ENCODE results near the gene TTPAL. TPM values are rescaled to one million over a fixed set of nuclear protein-coding genes. Genes with fewer than 3 reads are reported as not detected.

The TTPAL gene
- 8.5 TPM in 2 replicates for total RNA-seq (2014; rRNA removed; shearing (Covaris generic))

DNA sequence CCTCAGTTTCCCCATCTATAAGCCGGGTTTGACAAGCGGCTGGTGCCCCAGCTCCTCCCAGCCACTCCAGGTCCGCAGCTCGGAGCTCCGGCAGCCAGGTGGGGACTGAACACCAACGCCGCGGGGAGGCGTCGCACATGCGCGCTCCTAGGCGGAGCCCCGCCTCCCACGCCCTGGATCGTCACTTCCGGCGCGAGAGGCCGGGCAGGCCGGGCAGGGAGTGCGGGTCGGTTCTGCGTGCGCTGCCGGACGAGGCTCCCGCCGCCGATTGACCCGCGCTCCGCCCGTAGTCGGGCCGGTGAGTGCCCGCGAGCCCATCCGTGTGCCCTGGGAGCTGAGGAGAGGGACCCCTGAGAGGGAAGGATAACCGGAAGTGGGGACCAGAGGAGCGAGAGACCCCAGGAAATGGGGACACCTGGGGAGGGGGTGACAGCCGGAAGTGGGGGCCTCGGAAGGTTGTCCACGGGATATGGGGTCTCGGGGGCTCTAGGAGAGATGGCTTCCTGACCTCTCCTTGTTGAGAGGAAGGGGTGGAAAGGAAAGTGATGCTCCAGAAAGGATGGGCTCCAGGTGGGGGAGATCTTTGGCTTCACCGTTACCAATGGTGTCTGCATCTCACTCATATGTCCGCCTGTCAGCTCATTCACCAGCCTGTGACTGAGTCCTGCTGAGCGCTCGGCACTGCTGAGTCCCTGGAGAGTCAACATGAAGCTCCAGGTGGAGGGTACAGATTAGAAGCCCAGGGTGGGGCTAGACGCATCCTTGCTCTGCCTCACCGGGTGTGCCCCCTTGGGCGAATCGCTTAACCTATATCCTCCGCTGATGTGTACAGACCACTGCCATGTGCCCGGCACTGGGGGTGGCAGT, at the start of gene TTPAL:
TTPAL (plus strand) TSS at position 181 of the 867 bp plus-strand sequence. CDS start 4,126 bp downstream, outside the sequence.
- peak; percentile 87 for DNase-seq (ENCODE audit: low read depth)

DNA sequence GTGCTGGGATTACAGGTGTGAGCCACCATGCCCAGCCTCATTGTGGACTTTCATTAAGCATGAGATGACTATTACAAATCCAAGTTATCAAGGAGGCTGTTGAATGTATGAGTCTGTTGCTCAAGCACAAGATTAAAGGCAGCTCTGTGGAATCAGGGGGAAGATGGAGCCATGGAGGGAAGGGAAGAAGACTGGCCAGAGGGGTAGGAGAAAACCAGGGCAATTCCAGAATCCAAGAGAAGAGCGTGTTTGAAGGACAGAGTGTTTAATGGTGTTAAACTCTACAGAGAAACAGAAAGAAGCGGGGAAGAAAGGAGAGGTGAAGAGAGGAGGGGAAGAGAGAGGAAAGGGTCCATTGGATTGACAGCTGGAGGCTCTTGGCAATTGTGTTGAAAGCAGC, 49.8 kb upstream of the TTPAL start:
- DNase-seq (ENCODE audit: low read depth): no peak

GRCh38 chr20:44426879-44427790, 48.5 kb upstream of the TTPAL start:
- DNase-seq (ENCODE audit: low read depth): no peak

DNA sequence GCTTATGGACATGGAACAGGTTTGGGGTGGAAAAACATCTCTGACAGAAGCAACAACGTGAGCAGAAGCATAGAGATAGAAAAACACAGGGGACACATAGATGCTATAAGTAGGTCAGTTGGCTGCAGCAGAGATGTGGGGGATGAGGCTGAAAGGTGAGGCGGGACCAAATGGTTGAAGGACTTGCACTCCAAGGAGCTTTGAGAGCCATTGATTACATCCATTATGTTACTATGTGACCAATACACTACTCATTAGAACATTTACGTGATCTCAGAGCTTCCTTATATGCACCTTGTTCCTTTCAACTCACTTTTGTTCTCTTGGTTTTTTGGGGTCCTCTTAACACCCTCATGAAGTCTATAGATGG, 47.9 kb upstream of the TTPAL start:
- no peak for DNase-seq (ENCODE audit: low read depth)

GRCh38 chr20:44428174-44429016, 47.3 kb upstream of the TTPAL start:
- no peak for DNase-seq (ENCODE audit: low read depth)

DNA sequence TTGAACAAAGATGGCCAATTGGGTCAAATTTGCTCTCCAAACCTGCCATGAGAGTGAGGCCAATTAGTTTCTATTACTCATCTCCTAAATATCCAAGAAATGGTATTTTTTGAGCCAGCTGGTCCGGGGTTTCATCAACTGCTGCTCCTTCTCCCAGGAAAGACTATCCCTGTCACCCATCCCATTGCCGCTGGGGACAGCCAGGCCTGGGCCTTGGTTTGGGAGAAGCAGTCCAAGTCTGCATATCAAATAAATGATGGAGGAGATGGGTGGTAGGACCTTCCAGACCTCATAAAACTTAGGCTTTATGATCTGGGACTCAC, 46.7 kb upstream of the TTPAL start:
- DNase-seq (ENCODE audit: low read depth): no peak

GRCh38 chr20:44429419-44430269, 46.0 kb upstream of the TTPAL start:
- no peak for DNase-seq (ENCODE audit: low read depth)

GRCh38 chr20:44430270-44431065, 45.2 kb upstream of the TTPAL start:
- DNase-seq (ENCODE audit: low read depth): no peak

- DNase-seq (ENCODE audit: low read depth): no peak
These were observed 44.6 kb upstream of the TTPAL start for GRCh38 chr20:44431118-44431501.

DNA sequence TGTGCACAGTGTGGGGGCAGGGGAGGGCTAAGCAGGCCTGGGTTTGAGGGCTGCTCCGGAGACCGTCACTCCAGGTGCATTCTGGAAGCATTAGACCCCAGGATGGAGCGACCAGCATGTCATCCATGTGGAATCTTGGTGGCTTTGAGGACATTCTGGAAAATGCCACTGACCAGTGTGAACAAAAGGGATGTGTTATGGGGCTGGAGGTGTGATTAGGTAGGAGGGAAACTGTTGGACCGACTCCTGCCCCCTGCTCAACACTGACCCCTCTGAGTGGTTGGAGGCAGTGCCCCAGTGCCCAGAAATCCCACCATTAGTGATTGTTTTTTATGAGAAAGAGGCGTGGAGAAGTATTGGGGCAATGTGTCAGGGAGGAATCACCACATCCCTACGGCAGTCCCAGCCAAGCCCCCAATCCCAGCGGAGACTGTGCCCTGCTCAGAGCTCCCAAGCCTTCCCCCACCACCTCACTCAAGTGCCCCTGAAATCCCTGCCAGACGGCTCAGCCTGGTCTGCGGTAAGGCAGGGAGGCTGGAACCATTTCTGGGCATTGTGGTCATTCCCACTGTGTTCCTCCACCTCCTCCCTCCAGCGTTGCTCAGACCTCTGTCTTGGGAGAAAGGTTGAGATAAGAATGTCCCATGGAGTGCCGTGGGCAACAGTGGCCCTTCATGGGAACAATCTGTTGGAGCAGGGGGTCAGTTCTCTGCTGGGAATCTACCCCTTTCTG, 44.0 kb upstream of the TTPAL start:
- DNase-seq (ENCODE audit: low read depth): peak; percentile 26

- no peak for DNase-seq (ENCODE audit: low read depth)
These were observed 42.8 kb upstream of the TTPAL start for GRCh38 chr20:44432618-44433577.

- DNase-seq (ENCODE audit: low read depth): peak; percentile 25
These were observed 41.7 kb upstream of the TTPAL start for GRCh38 chr20:44433751-44434538.

GRCh38 chr20:44435630-44436335, 39.9 kb upstream of the TTPAL start:
- no peak for DNase-seq (ENCODE audit: low read depth)

DNA sequence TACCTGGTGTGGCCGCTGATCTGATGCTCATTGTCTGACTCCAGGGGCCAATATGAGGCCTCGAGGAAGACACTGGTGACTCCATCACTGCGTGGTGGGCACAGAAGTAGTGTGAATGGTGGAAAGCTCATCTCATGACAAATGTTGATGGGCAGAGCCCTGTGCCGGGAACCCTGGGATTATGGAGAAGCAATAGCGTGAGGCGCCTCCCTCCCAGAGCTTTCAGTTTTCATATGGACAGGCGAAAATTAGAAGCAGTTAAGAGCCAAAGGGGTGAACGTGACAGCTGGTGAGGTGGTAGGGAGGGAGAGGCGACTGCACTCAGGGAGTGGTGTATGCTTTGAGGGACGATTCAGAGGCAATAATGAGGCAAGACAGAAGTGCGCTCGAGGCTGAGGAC, 39.3 kb upstream of the TTPAL start:
- DNase-seq (ENCODE audit: low read depth): no peak

DNA sequence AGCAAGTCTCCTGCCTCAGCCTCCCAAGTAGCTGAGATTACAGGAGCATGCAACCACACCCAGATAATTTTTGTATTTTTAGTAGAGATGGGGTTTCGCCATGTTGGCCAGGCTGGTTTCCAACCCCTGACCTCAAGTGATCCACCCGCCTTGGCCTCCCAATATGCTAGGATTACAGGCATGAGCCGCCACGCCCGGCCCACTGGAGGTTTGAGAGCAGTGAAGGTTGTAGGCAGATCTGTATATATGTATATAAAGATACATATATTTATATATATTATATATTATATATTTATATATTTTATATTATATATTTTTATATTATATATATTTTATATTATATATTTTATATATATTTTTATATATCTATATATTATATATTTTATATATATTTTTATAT, 38.2 kb upstream of the TTPAL start:
- no peak for DNase-seq (ENCODE audit: low read depth)

DNA sequence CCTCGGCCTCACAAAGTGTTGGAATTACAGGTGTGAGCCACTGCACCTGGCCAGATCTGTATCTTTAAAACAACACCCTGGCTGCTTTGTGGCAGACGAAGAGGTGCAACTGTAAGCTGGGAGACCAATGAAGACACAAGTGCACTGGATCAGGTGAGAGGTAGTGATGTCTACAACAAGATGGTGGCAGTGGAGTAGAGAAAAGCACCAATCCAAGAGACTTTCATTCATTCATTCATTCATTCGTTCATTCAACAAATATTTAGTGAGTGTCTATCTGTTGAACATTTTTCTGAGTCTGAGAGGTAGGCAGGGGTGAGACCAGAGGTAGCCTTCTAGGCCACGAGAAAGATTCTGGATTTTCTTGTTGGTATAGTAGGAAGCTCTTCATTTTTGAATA, 36.9 kb upstream of the TTPAL start:
- DNase-seq (ENCODE audit: low read depth): no peak

DNA sequence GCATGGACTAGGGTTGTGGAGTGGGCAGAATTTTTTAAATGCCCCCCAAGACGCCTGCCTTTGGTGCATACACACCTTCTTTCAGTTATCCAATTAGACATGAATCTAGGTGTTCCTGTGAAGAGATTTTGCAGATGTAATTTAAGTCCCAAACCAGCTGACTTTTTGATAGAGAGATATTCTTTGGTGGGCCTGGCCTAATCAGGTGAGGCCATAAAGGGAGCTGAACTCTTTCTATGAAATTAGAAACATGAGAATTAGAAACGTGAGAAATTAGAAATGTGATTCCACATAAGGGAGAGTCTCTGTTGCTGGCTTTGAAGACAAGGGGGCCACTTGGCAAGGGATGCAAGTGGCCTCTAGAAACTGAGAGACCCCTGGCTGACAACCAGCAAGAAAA, 36.4 kb upstream of the TTPAL start:
- no peak for DNase-seq (ENCODE audit: low read depth)
